Fibroblast of villous mesenchyme (primary cell): ENCODE data around the gene CHST12. TPM values are rescaled to one million over a fixed set of nuclear protein-coding genes. Genes with fewer than 3 reads are reported as not detected.

Experiments used
- DNase-seq: peaks from one replicate; pipeline ENCODE4 v3.0.0-alpha.2; 2010; ENCODE audit warnings: low read depth
- H3K4me3 ChIP-seq: 2 replicates; pipeline ENCODE4 v1.5.1; 2011; ENCODE audit warnings: low read depth, mild to moderate bottlenecking, low read length
- total RNA-seq: library from RNA; depleted of rRNA; stranded (reverse); fragments of >200 nt; gene quantifications from 2 replicates; pipeline ENCODE4 v1.2.3, GENCODE V29; 2012
- TF ChIP-seq, protein P1 (sequence below): IDR thresholded peaks from 2 replicates; pipeline ENCODE4 v1.5.1; 2012; ENCODE audit warnings: low read depth, mild to moderate bottlenecking, low read length; ENCODE audit not compliant: insufficient read depth

The CHST12 gene
- 2.6 and 3.5 TPM in 2 replicates for total RNA-seq

DNA sequence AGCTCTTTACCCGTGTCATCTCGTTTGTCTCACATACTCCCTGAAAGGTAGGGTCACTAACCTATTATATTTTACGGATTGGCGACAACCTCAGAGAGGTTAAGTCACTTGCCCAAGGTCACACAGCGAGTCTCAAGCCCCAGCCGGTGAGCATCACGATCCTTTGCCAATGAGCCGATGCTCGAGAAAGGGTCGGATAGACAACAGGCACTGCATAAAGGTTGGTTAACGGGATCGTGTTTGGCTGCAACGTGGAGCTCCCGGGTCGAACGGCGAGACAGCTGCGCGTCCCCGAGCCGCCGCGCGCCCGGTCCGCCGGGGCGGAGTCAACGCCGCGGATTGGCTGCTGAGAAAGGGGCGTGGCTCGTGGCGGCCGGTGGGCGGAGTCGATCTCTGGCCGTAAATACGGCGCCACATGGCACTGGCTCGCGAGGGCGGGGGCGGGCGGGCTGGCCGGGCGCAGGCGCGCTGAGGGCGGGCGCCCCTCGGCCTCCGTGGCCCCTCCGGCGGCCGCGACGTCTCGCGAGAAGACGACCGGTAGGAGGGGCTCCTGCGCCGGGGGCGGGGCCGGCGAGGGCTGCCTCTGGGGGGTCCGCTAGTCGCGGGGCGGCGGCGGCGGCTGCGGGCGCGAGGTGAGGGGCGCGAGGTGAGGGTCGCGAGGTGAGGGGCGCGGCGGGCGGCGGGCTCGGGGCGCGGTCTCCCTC, at the start of gene CHST12:
Gene CHST12, plus strand, starts transcription at position 598 of the 704 bp plus-strand sequence. CDS start 29,029 bp downstream, outside the sequence.
- TF ChIP-seq, protein P1, sequence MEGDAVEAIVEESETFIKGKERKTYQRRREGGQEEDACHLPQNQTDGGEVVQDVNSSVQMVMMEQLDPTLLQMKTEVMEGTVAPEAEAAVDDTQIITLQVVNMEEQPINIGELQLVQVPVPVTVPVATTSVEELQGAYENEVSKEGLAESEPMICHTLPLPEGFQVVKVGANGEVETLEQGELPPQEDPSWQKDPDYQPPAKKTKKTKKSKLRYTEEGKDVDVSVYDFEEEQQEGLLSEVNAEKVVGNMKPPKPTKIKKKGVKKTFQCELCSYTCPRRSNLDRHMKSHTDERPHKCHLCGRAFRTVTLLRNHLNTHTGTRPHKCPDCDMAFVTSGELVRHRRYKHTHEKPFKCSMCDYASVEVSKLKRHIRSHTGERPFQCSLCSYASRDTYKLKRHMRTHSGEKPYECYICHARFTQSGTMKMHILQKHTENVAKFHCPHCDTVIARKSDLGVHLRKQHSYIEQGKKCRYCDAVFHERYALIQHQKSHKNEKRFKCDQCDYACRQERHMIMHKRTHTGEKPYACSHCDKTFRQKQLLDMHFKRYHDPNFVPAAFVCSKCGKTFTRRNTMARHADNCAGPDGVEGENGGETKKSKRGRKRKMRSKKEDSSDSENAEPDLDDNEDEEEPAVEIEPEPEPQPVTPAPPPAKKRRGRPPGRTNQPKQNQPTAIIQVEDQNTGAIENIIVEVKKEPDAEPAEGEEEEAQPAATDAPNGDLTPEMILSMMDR: no peak
- DNase-seq: peak; percentile 94
- peak within 1 kb of the TSS; percentile 83 for H3K4me3 ChIP-seq

DNA sequence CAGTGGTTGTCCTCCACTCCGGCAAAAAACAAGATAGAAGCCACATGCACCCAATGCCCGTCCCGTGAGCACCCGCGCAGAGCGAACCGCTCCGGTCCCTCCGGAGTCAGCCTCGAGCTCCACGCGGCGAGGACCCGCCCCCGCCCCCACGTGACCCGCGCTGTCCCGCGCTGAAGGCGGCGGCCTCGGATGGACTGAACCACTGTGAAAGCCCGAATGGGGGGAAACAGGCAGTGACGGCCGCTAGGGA, 49.5 kb upstream of the CHST12 start:
- TF ChIP-seq, protein P1: no peak
- H3K4me3 ChIP-seq: peak overlapping the region; percentile 84
- DNase-seq: peak; percentile 93

DNA sequence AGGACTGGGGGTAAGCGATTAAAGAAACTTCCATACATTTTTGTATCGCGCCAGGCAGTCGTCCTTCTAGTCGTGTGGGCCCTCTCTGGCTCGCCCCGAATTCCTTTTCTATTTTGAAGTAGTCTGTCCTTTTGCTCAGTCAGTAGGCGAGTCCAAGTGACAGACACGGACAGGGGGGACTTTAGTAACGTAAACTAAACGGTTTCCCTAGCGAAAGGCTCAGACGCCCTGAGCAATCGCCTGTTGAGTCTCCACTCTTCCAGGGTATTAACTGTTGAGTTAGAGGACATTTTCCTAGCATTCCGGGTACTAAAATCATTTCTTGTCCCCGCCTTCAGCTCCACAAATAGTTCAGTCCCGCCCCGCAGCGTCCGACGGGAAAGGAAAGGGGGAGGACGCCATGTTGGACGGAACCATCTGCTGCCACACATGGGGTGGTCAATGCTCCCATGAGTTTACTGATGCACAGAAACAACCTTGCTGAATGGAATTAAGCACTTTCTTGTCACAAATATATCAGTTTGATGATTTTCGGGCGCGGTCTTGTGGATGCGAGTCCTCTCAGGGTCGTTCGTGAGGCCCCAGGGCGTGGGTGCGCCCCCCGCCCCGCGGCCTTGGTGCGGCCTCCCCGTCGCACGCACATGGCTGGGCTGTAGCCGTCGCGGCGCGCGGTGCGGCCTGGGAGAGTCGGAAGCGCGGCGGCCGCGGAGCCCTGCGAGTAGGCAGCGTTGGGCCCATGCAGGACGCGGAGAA, 49.0 kb upstream of the CHST12 start, which contains the start of gene EIF3B:
Gene EIF3B, plus strand, starts transcription at position 642 of the 753 bp plus-strand sequence. Its CDS starts 95 bp downstream, at position 737.
- H3K4me3 ChIP-seq: peak within 1 kb of the TSS; percentile 84
- peak; percentile 97 for DNase-seq
- TF ChIP-seq, protein P1: no peak

DNA sequence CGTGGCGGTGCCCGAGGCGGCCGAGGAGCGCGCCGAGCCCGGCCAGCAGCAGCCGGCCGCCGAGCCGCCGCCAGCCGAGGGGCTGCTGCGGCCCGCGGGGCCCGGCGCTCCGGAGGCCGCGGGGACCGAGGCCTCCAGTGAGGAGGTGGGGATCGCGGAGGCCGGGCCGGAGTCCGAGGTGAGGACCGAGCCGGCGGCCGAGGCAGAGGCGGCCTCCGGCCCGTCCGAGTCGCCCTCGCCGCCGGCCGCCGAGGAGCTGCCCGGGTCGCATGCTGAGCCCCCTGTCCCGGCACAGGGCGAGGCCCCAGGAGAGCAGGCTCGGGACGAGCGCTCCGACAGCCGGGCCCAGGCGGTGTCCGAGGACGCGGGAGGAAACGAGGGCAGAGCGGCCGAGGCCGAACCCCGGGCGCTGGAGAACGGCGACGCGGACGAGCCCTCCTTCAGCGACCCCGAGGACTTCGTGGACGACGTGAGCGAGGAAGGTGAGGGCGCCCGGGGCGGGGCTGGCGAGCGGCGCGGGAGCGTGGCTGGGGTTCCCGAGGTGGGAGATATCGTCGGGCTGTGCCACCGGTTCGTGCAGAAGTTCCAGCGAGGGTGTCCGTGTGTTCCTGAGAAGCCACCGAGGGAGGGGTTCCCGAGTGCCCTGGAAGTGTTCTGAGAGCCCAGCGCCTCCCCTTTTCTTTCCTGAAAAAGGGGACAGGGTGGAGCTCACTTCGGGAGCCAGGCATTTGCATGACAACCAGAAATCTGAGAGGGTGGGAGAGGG, 48.3 kb upstream of the CHST12 start:
- no peak for DNase-seq
- H3K4me3 ChIP-seq: peak overlapping the region; percentile 84
- TF ChIP-seq, protein P1: no peak

DNA sequence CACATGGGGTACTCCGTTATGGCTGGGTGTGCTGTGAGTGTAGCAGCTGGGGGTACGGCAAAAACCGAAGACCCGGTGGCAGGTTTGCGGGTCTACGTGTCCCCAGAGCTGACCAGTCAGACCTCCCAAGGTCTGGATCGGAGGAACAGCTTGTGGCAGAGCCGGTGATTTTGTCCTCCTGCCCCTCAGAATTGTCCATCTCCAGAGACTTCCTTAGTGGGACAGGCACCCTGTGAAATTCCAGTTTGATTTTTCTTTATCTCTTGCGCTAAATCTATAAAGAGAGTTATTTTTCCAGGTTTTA, 47.8 kb upstream of the CHST12 start:
- DNase-seq: no peak
- TF ChIP-seq, protein P1: no peak
- H3K4me3 ChIP-seq: peak overlapping the region; percentile 84

DNA sequence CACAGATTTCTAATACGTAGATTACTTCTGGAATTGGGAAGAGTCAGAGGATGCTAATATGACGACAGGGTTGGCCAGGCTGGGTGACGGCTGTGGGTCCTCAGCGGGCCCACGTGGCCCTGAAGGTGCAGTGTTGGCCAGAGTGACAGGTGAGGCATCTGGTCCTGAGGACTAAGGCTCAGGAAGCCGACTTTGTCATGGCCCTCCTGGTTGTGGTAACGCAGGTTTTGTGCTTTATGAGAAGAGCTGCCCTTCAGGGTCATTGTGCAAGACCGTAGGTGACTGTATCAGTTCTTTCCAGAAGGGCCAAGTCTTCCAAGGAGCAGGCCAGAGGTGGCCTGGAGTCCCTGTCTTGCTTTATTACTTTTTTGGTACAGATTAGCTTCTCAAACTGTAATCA, 46.2 kb upstream of the CHST12 start:
- DNase-seq: no peak
- H3K4me3 ChIP-seq: no peak overlapping the region
- TF ChIP-seq, protein P1: no peak
